GM23338 (cell line): ENCODE data around the gene AFAP1L2. TPM values are rescaled to one million over a fixed set of nuclear protein-coding genes. Genes with fewer than 3 reads are reported as not detected.

ENCODE experiments used
- ATAC-seq: fragments of 200-7000 bp; cut with Tn5 transposase; 3 replicates; pipeline ENCODE4 v1.9.1; 2020
- DNase-seq: peaks from one replicate; pipeline ENCODE4 v3.0.0-alpha.2; 2015; ENCODE audit warnings: low spot score
- H2AFZ ChIP-seq: fragments of 200-600 bp; sonication (generic); 2 replicates; pipeline ENCODE4 v1.8.0; 2016; ENCODE audit warnings: antibody characterized with exemption, mild to moderate bottlenecking, moderate library complexity
- H3F3A ChIP-seq: fragments of 200-600 bp; sonication (generic); replicated peaks from 2 replicates; pipeline ENCODE4 v1.8.0; 2017; ENCODE audit warnings: antibody characterized with exemption, mixed run types, low read depth
- H3K27ac ChIP-seq: fragments of 200-600 bp; sonication (generic); 2 replicates; pipeline ENCODE4 v1.6.1; 2016; ENCODE audit warnings: low read depth
- H3K27me3 ChIP-seq: fragments of 200-600 bp; sonication (generic); 2 replicates; pipeline ENCODE4 v1.8.0; 2016; ENCODE audit warnings: mild to moderate bottlenecking, mixed run types, moderate library complexity; ENCODE audit not compliant: insufficient read depth
- H3K36me3 ChIP-seq: fragments of 200-600 bp; sonication (generic); 2 replicates; pipeline ENCODE4 v1.8.0; 2016; ENCODE audit warnings: mild to moderate bottlenecking; ENCODE audit not compliant: insufficient read depth
- H3K4me1 ChIP-seq: fragments of 200-600 bp; sonication (generic); 2 replicates; pipeline ENCODE4 v1.8.0; 2016; ENCODE audit warnings: mild to moderate bottlenecking, moderate library complexity; ENCODE audit not compliant: insufficient read depth
- H3K4me2 ChIP-seq: fragments of 200-600 bp; sonication (generic); 2 replicates; pipeline ENCODE4 v1.7.1; 2017; ENCODE audit warnings: mixed run types
- H3K4me3 ChIP-seq: fragments of 200-600 bp; sonication (generic); 2 replicates; pipeline ENCODE4 v1.6.1; 2016; ENCODE audit warnings: mixed run types
- H3K79me2 ChIP-seq: fragments of 200-600 bp; sonication (generic); replicated peaks from 2 replicates; pipeline ENCODE4 v1.8.0; 2017; ENCODE audit warnings: mild to moderate bottlenecking; ENCODE audit not compliant: insufficient read depth
- H3K9me2 ChIP-seq: fragments of 200-600 bp; sonication (generic); 2 replicates; pipeline ENCODE4 v1.8.0; 2017; ENCODE audit not compliant: insufficient read depth
- H4K20me1 ChIP-seq: fragments of 200-600 bp; sonication (generic); replicated peaks from 2 replicates; pipeline ENCODE4 v1.8.0; 2017; ENCODE audit warnings: mild to moderate bottlenecking; ENCODE audit not compliant: insufficient read depth
- H3K27ac Mint-ChIP-seq: 2 replicates; pipeline ENCODE4 v1.8.0; 2020; ENCODE audit warnings: inconsistent platforms, mild to moderate bottlenecking, moderate library complexity, mixed read lengths
- H3K27me3 Mint-ChIP-seq: 3 replicates; pipeline ENCODE4 v1.8.0; 2022; ENCODE audit warnings: low read depth, mild to moderate bottlenecking, moderate library complexity, mixed read lengths, inconsistent platforms; ENCODE audit not compliant: insufficient read depth, poor library complexity
- H3K36me3 Mint-ChIP-seq: 3 replicates; pipeline ENCODE4 v1.8.0; 2021; ENCODE audit warnings: low read depth, mild to moderate bottlenecking, inconsistent platforms, moderate library complexity, mixed read lengths
- H3K4me1 Mint-ChIP-seq: 3 replicates; pipeline ENCODE4 v1.8.0; 2020; ENCODE audit warnings: mild to moderate bottlenecking, inconsistent platforms, mixed read lengths
- H3K4me3 Mint-ChIP-seq: 3 replicates; pipeline ENCODE4 v1.8.0; 2021; ENCODE audit warnings: moderate library complexity, mild to moderate bottlenecking, inconsistent platforms, mixed read lengths
- H3K9me3 Mint-ChIP-seq: 3 replicates; pipeline ENCODE4 v1.8.0; 2020; ENCODE audit warnings: moderate library complexity, mild to moderate bottlenecking, inconsistent platforms, mixed read lengths
- CREB1 ChIP-seq: fragments of 250-450 bp; sonication (Bioruptor Pico); IDR thresholded peaks from 2 replicates; pipeline ENCODE4 v1.5.0; 2020; ENCODE audit warnings: low read depth, mild to moderate bottlenecking, moderate library complexity
- ETS1 ChIP-seq: IDR thresholded peaks from 2 replicates; pipeline ENCODE4 v1.6.1; 2016; ENCODE audit warnings: antibody characterized with exemption
- EZH2 ChIP-seq: fragments of 200-600 bp; sonication (generic); IDR thresholded peaks from one replicate; pipeline ENCODE4 v1.8.0; 2017; ENCODE audit warnings: antibody characterized with exemption, mild to moderate bottlenecking, low read depth; ENCODE audit not compliant: unreplicated experiment
- NANOG ChIP-seq: IDR thresholded peaks from 2 replicates; pipeline ENCODE4 v1.6.1; 2016; ENCODE audit warnings: antibody characterized with exemption, borderline replicate concordance
- POLR2AphosphoS5 ChIP-seq: IDR thresholded peaks from 2 replicates; pipeline ENCODE4 v1.6.1; 2016; ENCODE audit warnings: antibody characterized with exemption, low read depth
- STAT1 ChIP-seq: IDR thresholded peaks from one replicate; pipeline ENCODE4 v1.6.1; 2016; ENCODE audit warnings: antibody characterized with exemption; ENCODE audit not compliant: unreplicated experiment
- ZNF331 ChIP-seq: fragments of 250-450 bp; sonication (Bioruptor Pico); IDR thresholded peaks from 2 replicates; pipeline ENCODE4 v1.5.0; 2020; ENCODE audit warnings: low read depth, mild to moderate bottlenecking, moderate library complexity
- polyA plus RNA-seq: library from polyadenylated mRNA; unstranded; fragments of >200 nt; fragmentation: Nextera tagmentation; extraction: Ambion mirVana; gene quantifications from 2 replicates; pipeline ENCODE4 v1.2.1, GENCODE V29; 2016
- total RNA-seq: library from RNA; depleted of rRNA; stranded (reverse); fragments of >200 nt; shearing (Covaris generic); gene quantifications from 2 replicates; pipeline ENCODE4 v1.2.3, GENCODE V29; 2014
- TF ChIP-seq, protein P1 (sequence below), 2 experiments: fragments of 200-600 bp in 1 of 2; sonication (generic) in 1 of 2; conservative IDR thresholded peaks; 2 replicates each; pipeline versions ENCODE4 v1.5.1 to v1.6.1; 2016 to 2017; ENCODE audit warnings: antibody characterized with exemption in 2 of 2, low read depth in 2 of 2, mild to moderate bottlenecking in 2 of 2, moderate library complexity in 1 of 2
- TF ChIP-seq, protein P2 (sequence below): IDR thresholded peaks from one replicate; pipeline ENCODE4 v1.6.1; 2018; ENCODE audit warnings: antibody characterized with exemption; ENCODE audit not compliant: unreplicated experiment

AFAP1L2 gene
- total and polyA plus RNA-seq, 2 experiments from 2014 or later, result 2.3 to 6.5 TPM

GRCh38 chr10:114384601-114385000, 19.7 kb downstream of the AFAP1L2 start:
- H3K27ac ChIP-seq, result no peak overlapping the region
- no peaks in the 10 kb centered on the region for H3K9me3 Mint-ChIP-seq
- TF ChIP-seq, protein P1, sequence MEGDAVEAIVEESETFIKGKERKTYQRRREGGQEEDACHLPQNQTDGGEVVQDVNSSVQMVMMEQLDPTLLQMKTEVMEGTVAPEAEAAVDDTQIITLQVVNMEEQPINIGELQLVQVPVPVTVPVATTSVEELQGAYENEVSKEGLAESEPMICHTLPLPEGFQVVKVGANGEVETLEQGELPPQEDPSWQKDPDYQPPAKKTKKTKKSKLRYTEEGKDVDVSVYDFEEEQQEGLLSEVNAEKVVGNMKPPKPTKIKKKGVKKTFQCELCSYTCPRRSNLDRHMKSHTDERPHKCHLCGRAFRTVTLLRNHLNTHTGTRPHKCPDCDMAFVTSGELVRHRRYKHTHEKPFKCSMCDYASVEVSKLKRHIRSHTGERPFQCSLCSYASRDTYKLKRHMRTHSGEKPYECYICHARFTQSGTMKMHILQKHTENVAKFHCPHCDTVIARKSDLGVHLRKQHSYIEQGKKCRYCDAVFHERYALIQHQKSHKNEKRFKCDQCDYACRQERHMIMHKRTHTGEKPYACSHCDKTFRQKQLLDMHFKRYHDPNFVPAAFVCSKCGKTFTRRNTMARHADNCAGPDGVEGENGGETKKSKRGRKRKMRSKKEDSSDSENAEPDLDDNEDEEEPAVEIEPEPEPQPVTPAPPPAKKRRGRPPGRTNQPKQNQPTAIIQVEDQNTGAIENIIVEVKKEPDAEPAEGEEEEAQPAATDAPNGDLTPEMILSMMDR (conservative IDR thresholded peaks at IDR 0.05; ENCODE audit: low read depth in 2 of 2), result no peak
- TF ChIP-seq STAT1, result no peak
- TF ChIP-seq CREB1 (CRISPR knock-in tag), result no peak
- TF ChIP-seq EZH2, result no peak
- no peak for TF ChIP-seq ETS1
- no peak for TF ChIP-seq ZNF331 (CRISPR knock-in tag)
- no peak for TF ChIP-seq NANOG
- no peaks in the 10 kb centered on the region for H3K36me3 ChIP-seq
- H3K4me2 ChIP-seq, result no peak overlapping the region
- H3K9me2 ChIP-seq, result 0 out of 2 replicates have a peak, but pooled peaks cover 4% of the 10 kb centered on the region
- H3K27me3 Mint-ChIP-seq, result peaks cover 4% of the 10 kb centered on the region
- no peaks in the 10 kb centered on the region; the same call in 1 of the 2 replicates for H3K4me1 ChIP-seq
- ATAC-seq, result no peak
- H3K4me3 Mint-ChIP-seq, result no peak overlapping the region
- no peaks in the 10 kb centered on the region for H3K79me2 ChIP-seq
- H4K20me1 ChIP-seq, result no peaks in the 10 kb centered on the region
- H3K27ac Mint-ChIP-seq, result no peak overlapping the region
- H3K36me3 Mint-ChIP-seq, result no peaks in the 10 kb centered on the region
- H3K4me1 Mint-ChIP-seq, result peaks cover 3% of the 10 kb centered on the region; the same call in 2 of the 3 replicates
- H3K27me3 ChIP-seq, result no peaks in the 10 kb centered on the region
- H3K4me3 ChIP-seq, result no peak overlapping the region
- H2AFZ ChIP-seq, result no peak overlapping the region
- DNase-seq, result no peak
- H3F3A ChIP-seq, result no peaks in the 10 kb centered on the region

DNA sequence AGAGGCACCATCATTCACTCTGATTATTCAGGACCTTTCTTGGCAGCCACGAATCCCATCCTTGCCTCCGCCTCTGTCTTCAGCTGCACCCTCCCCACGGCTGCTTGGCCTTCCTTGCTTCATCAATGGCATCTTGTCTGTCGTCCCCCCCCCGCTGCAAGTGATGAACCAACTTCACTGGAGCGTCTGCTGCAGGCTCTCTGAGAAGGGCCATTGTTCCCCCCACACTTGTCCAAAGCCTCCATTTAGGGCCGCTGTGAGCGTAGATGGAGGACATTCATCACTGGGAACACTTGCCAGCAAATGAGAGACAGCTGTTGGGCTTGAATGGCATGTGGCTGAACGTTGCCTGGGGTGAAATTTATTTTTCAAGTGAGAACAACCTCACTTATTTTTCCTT, 20.1 kb downstream of the AFAP1L2 start:
- Histone ChIP-seq H4K20me1 (no peaks in the 10 kb centered on the region), H3K4me1 (no peaks in the 10 kb centered on the region; the same call in 1 of the 2 replicates), H3K4me3 (no peak overlapping the region), H3K27me3 (no peaks in the 10 kb centered on the region), H3K27ac (no peak overlapping the region), H3K79me2 (no peaks in the 10 kb centered on the region), H3K9me2 (0 out of 2 replicates have a peak, but pooled peaks cover 4% of the 10 kb centered on the region), H3K36me3 (no peaks in the 10 kb centered on the region), H2AFZ (no peak overlapping the region), H3K4me2 (no peak overlapping the region), H3F3A (no peaks in the 10 kb centered on the region)
- Mint-ChIP-seq H3K36me3 (no peaks in the 10 kb centered on the region), H3K4me1 (peaks cover 3% of the 10 kb centered on the region; the same call in 2 of the 3 replicates), H3K4me3 (no peak overlapping the region), H3K27me3 (peaks cover 4% of the 10 kb centered on the region), H3K9me3 (no peaks in the 10 kb centered on the region), H3K27ac (no peak overlapping the region; the same call in 1 of the 2 replicates)
- DNase-seq, result no peak
- TF ChIP-seq, protein P2, sequence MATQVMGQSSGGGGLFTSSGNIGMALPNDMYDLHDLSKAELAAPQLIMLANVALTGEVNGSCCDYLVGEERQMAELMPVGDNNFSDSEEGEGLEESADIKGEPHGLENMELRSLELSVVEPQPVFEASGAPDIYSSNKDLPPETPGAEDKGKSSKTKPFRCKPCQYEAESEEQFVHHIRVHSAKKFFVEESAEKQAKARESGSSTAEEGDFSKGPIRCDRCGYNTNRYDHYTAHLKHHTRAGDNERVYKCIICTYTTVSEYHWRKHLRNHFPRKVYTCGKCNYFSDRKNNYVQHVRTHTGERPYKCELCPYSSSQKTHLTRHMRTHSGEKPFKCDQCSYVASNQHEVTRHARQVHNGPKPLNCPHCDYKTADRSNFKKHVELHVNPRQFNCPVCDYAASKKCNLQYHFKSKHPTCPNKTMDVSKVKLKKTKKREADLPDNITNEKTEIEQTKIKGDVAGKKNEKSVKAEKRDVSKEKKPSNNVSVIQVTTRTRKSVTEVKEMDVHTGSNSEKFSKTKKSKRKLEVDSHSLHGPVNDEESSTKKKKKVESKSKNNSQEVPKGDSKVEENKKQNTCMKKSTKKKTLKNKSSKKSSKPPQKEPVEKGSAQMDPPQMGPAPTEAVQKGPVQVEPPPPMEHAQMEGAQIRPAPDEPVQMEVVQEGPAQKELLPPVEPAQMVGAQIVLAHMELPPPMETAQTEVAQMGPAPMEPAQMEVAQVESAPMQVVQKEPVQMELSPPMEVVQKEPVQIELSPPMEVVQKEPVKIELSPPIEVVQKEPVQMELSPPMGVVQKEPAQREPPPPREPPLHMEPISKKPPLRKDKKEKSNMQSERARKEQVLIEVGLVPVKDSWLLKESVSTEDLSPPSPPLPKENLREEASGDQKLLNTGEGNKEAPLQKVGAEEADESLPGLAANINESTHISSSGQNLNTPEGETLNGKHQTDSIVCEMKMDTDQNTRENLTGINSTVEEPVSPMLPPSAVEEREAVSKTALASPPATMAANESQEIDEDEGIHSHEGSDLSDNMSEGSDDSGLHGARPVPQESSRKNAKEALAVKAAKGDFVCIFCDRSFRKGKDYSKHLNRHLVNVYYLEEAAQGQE, result no peak
- TF ChIP-seq POLR2AphosphoS5, result no peak
- no peak for ATAC-seq
